K562 (cell line): Measurements from ENCODE around the gene PUM1. TPM values are rescaled to one million over a fixed set of nuclear protein-coding genes. Genes with fewer than 3 reads are reported as not detected.

Experiments
- ATAC-seq: fragments of 200-7000 bp; cut with Tn5 transposase; 3 replicates; pipeline ENCODE4 v1.9.1; 2020; ENCODE audit warnings: moderate library complexity
- BruUV-seq: library from RNA; stranded (reverse); fragments of 400-500 nt; replicated peaks from 2 replicates; lab custom pipeline; 2021; lab: Mats Ljungman, UMichigan
- CTCF ChIA-PET: fragments of 300-600 bp; formaldehyde crosslinking; extraction: SDS; loops from one replicate; lab custom pipeline; 2021; ENCODE audit warnings: low intra/inter-chr PET ratio; lab: Yijun Ruan, JAX
- POLR2A ChIA-PET: fragments of 300-600, 350-650 bp; sonication (Branson Sonifier 250); formaldehyde crosslinking; extraction: SDS; loops from one replicate; lab custom pipeline; 2021; ENCODE audit warnings: antibody characterized with exemption, inconsistent platforms; lab: Yijun Ruan, JAX
- DNase-seq, 4 experiments: peaks; one replicate each; pipeline versions ENCODE4 v3.0.0 to v3.0.0-alpha.2; 2011 to 2018; ENCODE audit warnings: low spot score in 3 of 4, mixed read lengths in 3 of 4; ENCODE audit errors: extremely low read depth in 1 of 4
- FAIRE-seq: peaks from 2 replicates; lab custom pipeline; 2011; peaks lifted over from hg19 to GRCh38; lab: Jason Lieb, UNC
- H2AFZ ChIP-seq: 2 replicates; pipeline ENCODE4 v1.6.0; 2011; ENCODE audit warnings: low read depth, low read length, control low read depth, inconsistent platforms
- H3K27ac ChIP-seq: fragments of 200-600 bp; 3 replicates; pipeline ENCODE4 v1.8.0; 2011; ENCODE audit warnings: low read depth, mild to moderate bottlenecking, control low read depth, inconsistent platforms, low read length, moderate library complexity, mixed read lengths; ENCODE audit errors: extremely low read depth
- H3K27me3 ChIP-seq, 2 experiments: fragments of 300-600 bp in 1 of 2; 2 replicates in 1 of 2; 3 replicates in 1 of 2; pipeline versions ENCODE4 v1.6.0 to v1.8.0; 2011; ENCODE audit warnings: inconsistent platforms in 2 of 2, low read length in 2 of 2, mild to moderate bottlenecking in 1 of 2, mixed read lengths in 1 of 2, moderate library complexity in 1 of 2; ENCODE audit not compliant: control insufficient read depth in 2 of 2, insufficient read depth in 2 of 2
- H3K36me3 ChIP-seq: fragments of 300-600 bp; 3 replicates; pipeline ENCODE4 v1.8.0; 2011; ENCODE audit warnings: mild to moderate bottlenecking, low read length, inconsistent platforms; ENCODE audit not compliant: control insufficient read depth, insufficient read depth
- H3K4me1 ChIP-seq, 2 experiments: fragments of 200-600 bp in 1 of 2; replicated peaks in 1 of 2; 2 replicates in 1 of 2; 3 replicates in 1 of 2; pipeline versions ENCODE4 v1.5.1 to v1.8.0; 2011; ENCODE audit warnings: inconsistent platforms in 2 of 2, low read length in 2 of 2, mild to moderate bottlenecking in 1 of 2, mixed read lengths in 1 of 2, moderate library complexity in 1 of 2; ENCODE audit not compliant: control insufficient read depth in 2 of 2, insufficient read depth in 2 of 2
- H3K4me2 ChIP-seq: 2 replicates; pipeline ENCODE4 v1.6.1; 2011; ENCODE audit warnings: low read length, control low read depth, inconsistent platforms, mixed read lengths; ENCODE audit not compliant: insufficient read depth
- H3K4me3 ChIP-seq: fragments of 200-600 bp; sonication (generic), shearing (Covaris generic); 2 replicates; pipeline ENCODE4 v1.5.1; 2016; ENCODE audit warnings: control low read depth, inconsistent platforms
- H3K79me2 ChIP-seq: fragments of 200-600 bp; 3 replicates; pipeline ENCODE4 v1.8.0; 2011; ENCODE audit warnings: low read length, inconsistent platforms; ENCODE audit not compliant: control insufficient read depth, insufficient read depth
- H3K9ac ChIP-seq, 2 experiments: 2 replicates each; pipeline versions ENCODE4 v1.6.0 to v1.6.1; 2011; ENCODE audit warnings: low read depth in 2 of 2, low read length in 2 of 2, control low read depth in 1 of 2, inconsistent platforms in 1 of 2, mild to moderate bottlenecking in 1 of 2, mixed read lengths in 1 of 2; ENCODE audit not compliant: insufficient read depth in 1 of 2
- H3K9me1 ChIP-seq: one replicate; pipeline ENCODE4 v1.6.0; 2011; ENCODE audit warnings: inconsistent platforms, mild to moderate bottlenecking, low read length, moderate library complexity; ENCODE audit not compliant: control insufficient read depth, insufficient read depth
- H3K9me3 ChIP-seq: replicated peaks from 2 replicates; pipeline ENCODE4 v1.5.1; 2011; ENCODE audit warnings: low read depth, low read length, inconsistent platforms; ENCODE audit not compliant: control insufficient read depth, insufficient read depth
- H4K20me1 ChIP-seq: replicated peaks from 2 replicates; pipeline ENCODE4 v1.6.1; 2011; ENCODE audit warnings: low read length, inconsistent platforms, mixed read lengths; ENCODE audit not compliant: control insufficient read depth, insufficient read depth
- ASH1L ChIP-seq: fragments of 450-650 bp; IDR thresholded peaks from 2 replicates; pipeline ENCODE4 v1.6.1; 2018; ENCODE audit warnings: borderline replicate concordance, mild to moderate bottlenecking, low read depth; ENCODE audit not compliant: partially characterized antibody
- CC2D1A ChIP-seq: fragments of 450-650 bp; IDR thresholded peaks from 2 replicates; pipeline ENCODE4 v1.6.1; 2017; ENCODE audit warnings: mild to moderate bottlenecking
- CHD4 ChIP-seq: fragments of 200-600 bp; sonication (generic); IDR thresholded peaks from 3 replicates; pipeline ENCODE4 v1.6.1; 2012; ENCODE audit warnings: low read depth, mild to moderate bottlenecking, mixed read lengths, low read length, inconsistent platforms; ENCODE audit not compliant: insufficient read depth, insufficient replicate concordance, poor library complexity, severe bottlenecking
- ERF ChIP-seq: fragments of 450-650 bp; formaldehyde crosslinking; IDR thresholded peaks from 2 replicates; pipeline ENCODE4 v1.4.0; 2020; ENCODE audit warnings: mild to moderate bottlenecking, mixed read lengths
- ESRRA ChIP-seq: fragments of 450-650 bp; IDR thresholded peaks from 2 replicates; pipeline ENCODE4 v1.6.1; 2014; ENCODE audit warnings: low read depth, mild to moderate bottlenecking, moderate library complexity, borderline replicate concordance
- FOSL1 ChIP-seq: fragments of 200-800 bp; sonication (Bioruptor generic); conservative IDR thresholded peaks from 2 replicates; pipeline ENCODE4 v1.6.1; 2016; ENCODE audit warnings: missing genetic modification characterization, missing compliant biosample characterization
- HDAC6 ChIP-seq: IDR thresholded peaks from 2 replicates; pipeline ENCODE4 v1.6.1; 2012; ENCODE audit warnings: low read depth, mild to moderate bottlenecking, control low read depth, inconsistent platforms, low read length, moderate library complexity
- HIVEP1 ChIP-seq: fragments of 250-450 bp; sonication (Bioruptor Pico); IDR thresholded peaks from 2 replicates; pipeline ENCODE4 v1.4.0; 2020; ENCODE audit warnings: mild to moderate bottlenecking
- SMARCA5 ChIP-seq: fragments of 450-650 bp; IDR thresholded peaks from 2 replicates; pipeline ENCODE4 v1.6.1; 2016
- ZNF77 ChIP-seq: fragments of 250-450 bp; sonication (Bioruptor Pico); IDR thresholded peaks from 2 replicates; pipeline ENCODE4 v1.5.0; 2020
- WGBS: fragments of 100-300 bp; shearing (Covaris generic); methylation state at CpG from one replicate; pipeline ENCODE4 v1.1.6; 2016; ENCODE audit warnings: low coverage, mixed read lengths; ENCODE audit not compliant: insufficient coverage; ENCODE audit errors: missing lambda C conversion rate; 5-methylcytosine and 5-hydroxymethylcytosine counted together
- in situ Hi-C: fragments of 300-500 bp; cut with MboI; formaldehyde crosslinking; loops from 4 replicates; pipeline ENCODE4 v1.15.0; 2018; ENCODE audit warnings: inconsistent platforms, mixed read lengths
- intact Hi-C: fragments of 100-400 bp; cut with micrococcal nuclease; formaldehyde crosslinking; loops from 2 replicates; pipeline ENCODE4 v1.14.2; 2022
- polyA plus RNA-seq, 8 experiments: library from polyadenylated mRNA; depleted of rRNA in 4 of 8; stranded (reverse) in 5 of 8; unstranded in 3 of 8; fragments of >200 nt; fragmentation: Nextera tagmentation in 2 of 8; fragmentation: Illumina TruSeq in 1 of 8; extraction: Ambion mirVana in 2 of 8; extraction: Trizol in 1 of 8; gene quantifications; 2 replicates each; pipeline versions ENCODE4 v1.2.1 to v1.2.3, GENCODE V29; 2011 to 2014; ENCODE audit warnings: inconsistent platforms in 1 of 8, missing spikeins in 1 of 8
- total RNA-seq, 7 experiments: library from RNA; depleted of rRNA in 6 of 7; stranded (reverse); fragments of >200 nt in 6 of 7; fragmentation: Illumina TruSeq in 2 of 7; extraction: Trizol in 2 of 7; gene quantifications; 2 replicates each; pipeline versions ENCODE4 v1.2.1 to v1.2.3, GENCODE V29; 2011 to 2021; ENCODE audit warnings: low replicate concordance in 1 of 7
- TF ChIP-seq, protein P1 (sequence below): sonication (generic); formaldehyde crosslinking; IDR thresholded peaks from 2 replicates; pipeline ENCODE4 v1.8.0; 2023; ENCODE audit warnings: mild to moderate bottlenecking, missing genetic modification reagents

Gene PUM1
- total and polyA plus RNA-seq, 9 of the 15 experiments (the other 6 are each of a cell fraction or from before 2014, with no cell fraction given) = 37.7 to 104 (median 55.7) TPM

- no peak for TF ChIP-seq HDAC6
- peak; percentile 19; the same call in 1 of the 2 replicates for TF ChIP-seq CC2D1A
Measured at GRCh38 chr1:31069392-31069791, 3.9 kb upstream of the PUM1 start (continued).

DNA sequence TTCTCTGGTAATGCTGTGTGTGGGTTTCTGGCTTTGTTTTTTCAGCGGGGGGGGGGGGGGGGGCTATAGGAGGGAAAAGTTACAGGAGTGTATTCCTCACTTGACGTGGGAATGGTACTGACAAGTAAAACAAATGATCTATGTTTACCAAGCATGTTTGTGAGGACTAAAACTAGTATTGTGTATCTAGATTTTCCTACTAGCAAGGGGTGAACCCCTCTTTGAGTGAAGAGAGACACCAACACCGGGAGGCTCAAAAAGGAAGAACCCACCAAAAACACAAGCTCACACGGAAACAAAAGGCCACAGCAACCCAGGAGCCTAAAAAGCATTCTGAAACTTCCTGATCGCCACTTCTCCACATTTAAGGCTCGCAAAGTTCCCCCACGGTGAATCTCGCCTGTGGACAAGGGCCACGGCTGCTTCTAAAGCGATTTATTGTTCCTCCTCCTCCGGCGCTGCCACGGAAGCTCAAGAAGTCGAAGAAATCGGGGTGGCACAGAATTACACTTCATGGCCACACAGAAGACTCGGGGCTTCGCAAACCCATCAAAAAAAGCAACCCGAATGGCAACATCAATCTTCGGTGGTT lies 703 bp downstream of the PUM1 start:
- peak overlapping the region; percentile 98 for H3K4me2 ChIP-seq
- under 1% methylated on average over 18 of the region's 19 CpGs for WGBS
- peaks cover 4% of the 10 kb centered on the region for H3K9me1 ChIP-seq
- peak overlapping the region; percentile 89 for H3K4me3 ChIP-seq
- peaks cover 58% of the 10 kb centered on the region for H3K79me2 ChIP-seq
- H3K9ac ChIP-seq = peak overlapping the region; percentile 95 to 99
- DNase-seq = peak in 3 of 4 experiments; percentile 31 to 75 (median 59)
- no peaks in the 10 kb centered on the region for H3K27me3 ChIP-seq
- no peaks in the 10 kb centered on the region for H3K9me3 ChIP-seq
- peaks cover 15 to 25% of the 10 kb centered on the region in 2 experiments; a peak in 4 of 5 replicates for H3K4me1 ChIP-seq
- ChIA-PET CTCF (no interaction called here), POLR2A (interaction anchor here (0.7 to 3.6 kb wide), 20 partner anchors 7 to 143 kb away, joined by 3 to 24 read pairs (median 4); no protein-coding TSS in a partner anchor)
- peaks cover 40% of the 10 kb centered on the region for H4K20me1 ChIP-seq
- peaks cover 27% of the 10 kb centered on the region; the same call in 1 of the 3 replicates for H3K36me3 ChIP-seq
- H3K27ac ChIP-seq = peak overlapping the region; percentile 99
- BruUV-seq = no TSS peak
- intact Hi-C loops (loop anchor here (2.0 kb wide), 2 partner anchors 36 to 90 kb away; no protein-coding TSS in a partner anchor), in situ Hi-C loops (no loop called here)
- peak; percentile 39 for ATAC-seq
- peak overlapping the region; percentile 97 for H2AFZ ChIP-seq
- peak; percentile 51 for FAIRE-seq
- TF ChIP-seq ZNF77 (no peak), SMARCA5 (no peak), HIVEP1 (CRISPR knock-in tag) (no peak), FOSL1 (tag) (no peak), ESRRA (no peak), CHD4 (peak; percentile 36), ASH1L (no peak), ERF (CRISPR knock-in tag) (0 out of 2 replicates have a peak, but pooled peaks have one; percentile 24)
- TF ChIP-seq, protein P1, sequence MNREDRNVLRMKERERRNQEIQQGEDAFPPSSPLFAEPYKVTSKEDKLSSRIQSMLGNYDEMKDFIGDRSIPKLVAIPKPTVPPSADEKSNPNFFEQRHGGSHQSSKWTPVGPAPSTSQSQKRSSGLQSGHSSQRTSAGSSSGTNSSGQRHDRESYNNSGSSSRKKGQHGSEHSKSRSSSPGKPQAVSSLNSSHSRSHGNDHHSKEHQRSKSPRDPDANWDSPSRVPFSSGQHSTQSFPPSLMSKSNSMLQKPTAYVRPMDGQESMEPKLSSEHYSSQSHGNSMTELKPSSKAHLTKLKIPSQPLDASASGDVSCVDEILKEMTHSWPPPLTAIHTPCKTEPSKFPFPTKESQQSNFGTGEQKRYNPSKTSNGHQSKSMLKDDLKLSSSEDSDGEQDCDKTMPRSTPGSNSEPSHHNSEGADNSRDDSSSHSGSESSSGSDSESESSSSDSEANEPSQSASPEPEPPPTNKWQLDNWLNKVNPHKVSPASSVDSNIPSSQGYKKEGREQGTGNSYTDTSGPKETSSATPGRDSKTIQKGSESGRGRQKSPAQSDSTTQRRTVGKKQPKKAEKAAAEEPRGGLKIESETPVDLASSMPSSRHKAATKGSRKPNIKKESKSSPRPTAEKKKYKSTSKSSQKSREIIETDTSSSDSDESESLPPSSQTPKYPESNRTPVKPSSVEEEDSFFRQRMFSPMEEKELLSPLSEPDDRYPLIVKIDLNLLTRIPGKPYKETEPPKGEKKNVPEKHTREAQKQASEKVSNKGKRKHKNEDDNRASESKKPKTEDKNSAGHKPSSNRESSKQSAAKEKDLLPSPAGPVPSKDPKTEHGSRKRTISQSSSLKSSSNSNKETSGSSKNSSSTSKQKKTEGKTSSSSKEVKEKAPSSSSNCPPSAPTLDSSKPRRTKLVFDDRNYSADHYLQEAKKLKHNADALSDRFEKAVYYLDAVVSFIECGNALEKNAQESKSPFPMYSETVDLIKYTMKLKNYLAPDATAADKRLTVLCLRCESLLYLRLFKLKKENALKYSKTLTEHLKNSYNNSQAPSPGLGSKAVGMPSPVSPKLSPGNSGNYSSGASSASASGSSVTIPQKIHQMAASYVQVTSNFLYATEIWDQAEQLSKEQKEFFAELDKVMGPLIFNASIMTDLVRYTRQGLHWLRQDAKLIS (CRISPR knock-in tag) = peak; percentile 48
